Neural cell (in vitro differentiated cells): ENCODE data around the gene SCN7A. TPM values are rescaled to one million over a fixed set of nuclear protein-coding genes. Genes with fewer than 3 reads are reported as not detected.

Source experiments
- H2AFZ ChIP-seq: fragments of 200-600, 300-800 bp; sonication (generic), shearing (Covaris generic); 2 replicates; pipeline ENCODE4 v1.6.0; 2014; ENCODE audit warnings: low read depth, mild to moderate bottlenecking, antibody characterized with exemption, low read length, moderate library complexity
- H3F3A ChIP-seq: fragments of 200-600 bp; shearing (Covaris generic); 2 replicates; pipeline ENCODE4 v1.6.1; 2016; ENCODE audit warnings: mild to moderate bottlenecking, moderate library complexity, mixed read lengths, antibody characterized with exemption, low read length; ENCODE audit not compliant: insufficient read depth, poor library complexity, severe bottlenecking
- H3K27ac ChIP-seq: fragments of 200-600, 300-800 bp; sonication (generic), shearing (Covaris generic); 2 replicates; pipeline ENCODE4 v1.5.1; 2014; ENCODE audit warnings: mild to moderate bottlenecking, low read length, moderate library complexity
- H3K27me3 ChIP-seq: fragments of 300-800, 200-600 bp; sonication (generic), shearing (Covaris generic); 2 replicates; pipeline ENCODE4 v1.6.0; 2014; ENCODE audit warnings: mild to moderate bottlenecking, low read depth, low read length, moderate library complexity; ENCODE audit not compliant: insufficient read depth
- H3K36me3 ChIP-seq: fragments of 300-800, 200-600 bp; sonication (generic), shearing (Covaris generic); 2 replicates; pipeline ENCODE4 v1.5.1; 2014; ENCODE audit warnings: mild to moderate bottlenecking, antibody characterized with exemption, low read length, moderate library complexity; ENCODE audit not compliant: insufficient read depth
- H3K4me2 ChIP-seq: fragments of 300-800, 200-600 bp; sonication (generic), shearing (Covaris generic); 2 replicates; pipeline ENCODE4 v1.6.0; 2014; ENCODE audit warnings: mild to moderate bottlenecking, low read length
- H3K4me3 ChIP-seq: fragments of 300-800, 200-600 bp; sonication (generic), shearing (Covaris generic); 2 replicates; pipeline ENCODE4 v1.5.1; 2014; ENCODE audit warnings: mild to moderate bottlenecking, low read length, moderate library complexity
- H3K79me2 ChIP-seq: fragments of 200-600 bp; shearing (Covaris generic); replicated peaks from 2 replicates; pipeline ENCODE4 v1.6.0; 2014; ENCODE audit warnings: mild to moderate bottlenecking, low read length, moderate library complexity; ENCODE audit not compliant: insufficient read depth
- H3K9ac ChIP-seq: fragments of 300-800, 200-600 bp; sonication (generic), shearing (Covaris generic); 2 replicates; pipeline ENCODE4 v1.6.1; 2016; ENCODE audit warnings: mild to moderate bottlenecking, low read length, mixed read lengths
- H3K9me2 ChIP-seq: fragments of 200-600 bp; shearing (Covaris generic); 2 replicates; pipeline ENCODE4 v1.6.1; 2016; ENCODE audit warnings: mild to moderate bottlenecking, low read length, mixed read lengths; ENCODE audit not compliant: insufficient read depth
- H3K9me3 ChIP-seq: fragments of 200-600, 300-800 bp; sonication (generic), shearing (Covaris generic); 2 replicates; pipeline ENCODE4 v1.6.1; 2016; ENCODE audit warnings: mild to moderate bottlenecking, mixed run types, low read length, moderate library complexity, mixed read lengths
- H4K20me1 ChIP-seq: fragments of 200-600 bp; shearing (Covaris generic); 2 replicates; pipeline ENCODE4 v1.6.1; 2016; ENCODE audit warnings: mild to moderate bottlenecking, mixed run types; ENCODE audit not compliant: insufficient read depth
- CTCF ChIP-seq: fragments of 450-650 bp; IDR thresholded peaks from 2 replicates; pipeline ENCODE4 v1.5.1; 2014; ENCODE audit warnings: antibody characterized with exemption, mild to moderate bottlenecking, moderate library complexity; ENCODE audit not compliant: poor library complexity, severe bottlenecking
- EP300 ChIP-seq: fragments of 450-650 bp; conservative IDR thresholded peaks from 2 replicates; pipeline ENCODE4 v1.6.1; 2014; ENCODE audit warnings: antibody characterized with exemption, mild to moderate bottlenecking, moderate library complexity; ENCODE audit not compliant: poor library complexity, severe bottlenecking
- EZH2 ChIP-seq: fragments of 200-600, 300-800 bp; shearing (Covaris generic), sonication (generic); IDR thresholded peaks from 2 replicates; pipeline ENCODE4 v1.6.1; 2014; ENCODE audit warnings: antibody characterized with exemption, low read length, borderline replicate concordance, mild to moderate bottlenecking; ENCODE audit not compliant: insufficient read depth, poor library complexity, severe bottlenecking
- MXI1 ChIP-seq: fragments of 450-650 bp; conservative IDR thresholded peaks from 2 replicates; pipeline ENCODE4 v1.6.1; 2014; ENCODE audit warnings: antibody characterized with exemption, mild to moderate bottlenecking; ENCODE audit not compliant: poor library complexity, severe bottlenecking
- POLR2AphosphoS5 ChIP-seq: IDR thresholded peaks from 2 replicates; pipeline ENCODE4 v1.6.1; 2012
- RAD21 ChIP-seq: fragments of 450-650 bp; conservative IDR thresholded peaks from 2 replicates; pipeline ENCODE4 v1.6.1; 2014; ENCODE audit warnings: antibody characterized with exemption, mild to moderate bottlenecking, moderate library complexity
- SMC3 ChIP-seq: fragments of 450-650 bp; conservative IDR thresholded peaks from 2 replicates; pipeline ENCODE4 v1.6.1; 2014; ENCODE audit warnings: antibody characterized with exemption, mild to moderate bottlenecking, moderate library complexity; ENCODE audit not compliant: poor library complexity
- TAF1 ChIP-seq: IDR thresholded peaks from 2 replicates; pipeline ENCODE4 v1.6.1; 2012; ENCODE audit warnings: low read depth
- polyA plus RNA-seq: library from polyadenylated mRNA; depleted of rRNA; stranded (reverse); fragments of >200 nt; gene quantifications from 2 replicates; pipeline ENCODE4 v1.2.3, GENCODE V29; 2014
- TF ChIP-seq, protein P1 (sequence below): IDR thresholded peaks from 2 replicates; pipeline ENCODE4 v1.6.1; 2012; ENCODE audit warnings: borderline replicate concordance

SCN7A gene
- polyA plus RNA-seq, 1 donor from 2014 or later: 0.09 TPM

- Histone ChIP-seq H2AFZ (no peak overlapping the region), H3K27ac (no peak overlapping the region), H3K4me3 (no peak overlapping the region), H3K9me3 (no peaks in the 10 kb centered on the region), H3K4me2 (no peak overlapping the region), H3K9ac (no peak overlapping the region), H3K36me3 (no peaks in the 10 kb centered on the region), H3K79me2 (no peaks in the 10 kb centered on the region), H3K27me3 (no peaks in the 10 kb centered on the region), H3F3A (no peaks in the 10 kb centered on the region), H4K20me1 (no peaks in the 10 kb centered on the region), H3K9me2 (no peaks in the 10 kb centered on the region)
- no peak for TF ChIP-seq SMC3
- TF ChIP-seq, protein P1, sequence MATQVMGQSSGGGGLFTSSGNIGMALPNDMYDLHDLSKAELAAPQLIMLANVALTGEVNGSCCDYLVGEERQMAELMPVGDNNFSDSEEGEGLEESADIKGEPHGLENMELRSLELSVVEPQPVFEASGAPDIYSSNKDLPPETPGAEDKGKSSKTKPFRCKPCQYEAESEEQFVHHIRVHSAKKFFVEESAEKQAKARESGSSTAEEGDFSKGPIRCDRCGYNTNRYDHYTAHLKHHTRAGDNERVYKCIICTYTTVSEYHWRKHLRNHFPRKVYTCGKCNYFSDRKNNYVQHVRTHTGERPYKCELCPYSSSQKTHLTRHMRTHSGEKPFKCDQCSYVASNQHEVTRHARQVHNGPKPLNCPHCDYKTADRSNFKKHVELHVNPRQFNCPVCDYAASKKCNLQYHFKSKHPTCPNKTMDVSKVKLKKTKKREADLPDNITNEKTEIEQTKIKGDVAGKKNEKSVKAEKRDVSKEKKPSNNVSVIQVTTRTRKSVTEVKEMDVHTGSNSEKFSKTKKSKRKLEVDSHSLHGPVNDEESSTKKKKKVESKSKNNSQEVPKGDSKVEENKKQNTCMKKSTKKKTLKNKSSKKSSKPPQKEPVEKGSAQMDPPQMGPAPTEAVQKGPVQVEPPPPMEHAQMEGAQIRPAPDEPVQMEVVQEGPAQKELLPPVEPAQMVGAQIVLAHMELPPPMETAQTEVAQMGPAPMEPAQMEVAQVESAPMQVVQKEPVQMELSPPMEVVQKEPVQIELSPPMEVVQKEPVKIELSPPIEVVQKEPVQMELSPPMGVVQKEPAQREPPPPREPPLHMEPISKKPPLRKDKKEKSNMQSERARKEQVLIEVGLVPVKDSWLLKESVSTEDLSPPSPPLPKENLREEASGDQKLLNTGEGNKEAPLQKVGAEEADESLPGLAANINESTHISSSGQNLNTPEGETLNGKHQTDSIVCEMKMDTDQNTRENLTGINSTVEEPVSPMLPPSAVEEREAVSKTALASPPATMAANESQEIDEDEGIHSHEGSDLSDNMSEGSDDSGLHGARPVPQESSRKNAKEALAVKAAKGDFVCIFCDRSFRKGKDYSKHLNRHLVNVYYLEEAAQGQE: no peak
- TF ChIP-seq EP300: no peak
- no peak for TF ChIP-seq CTCF
- TF ChIP-seq RAD21: no peak
- TF ChIP-seq MXI1: no peak
- TF ChIP-seq EZH2: no peak
- TF ChIP-seq TAF1: no peak
- TF ChIP-seq POLR2AphosphoS5: no peak
These were observed 129.4 kb downstream of the SCN7A start for GRCh38 chr2:166364476-166365161.

GRCh38 chr2:166361351-166362153 lies 132.5 kb downstream of the SCN7A start:
- no peaks in the 10 kb centered on the region for H3K9me2 ChIP-seq
- TF ChIP-seq EP300: no peak
- TF ChIP-seq TAF1: no peak
- no peak for TF ChIP-seq RAD21
- no peak for TF ChIP-seq MXI1
- no peak for TF ChIP-seq EZH2
- TF ChIP-seq, protein P1: no peak
- TF ChIP-seq CTCF: no peak
- TF ChIP-seq SMC3: no peak
- no peak for TF ChIP-seq POLR2AphosphoS5
- no peaks in the 10 kb centered on the region for H3K9me3 ChIP-seq
- H4K20me1 ChIP-seq: no peaks in the 10 kb centered on the region
- H3F3A ChIP-seq: no peaks in the 10 kb centered on the region
- no peaks in the 10 kb centered on the region for H3K79me2 ChIP-seq
- no peak overlapping the region for H3K4me3 ChIP-seq
- H3K4me2 ChIP-seq: no peak overlapping the region
- no peak overlapping the region for H2AFZ ChIP-seq
- H3K27me3 ChIP-seq: no peaks in the 10 kb centered on the region
- H3K9ac ChIP-seq: no peak overlapping the region
- no peaks in the 10 kb centered on the region for H3K36me3 ChIP-seq
- no peak overlapping the region for H3K27ac ChIP-seq
